ENCODE data around the gene TRIM40. TPM values are rescaled to one million over a fixed set of nuclear protein-coding genes. Genes with fewer than 3 reads are reported as not detected.

Gene TRIM40
- total RNA-seq, 3 donors from 2014 or later (not counting 1 experiment from before 2014, with no cell fraction given) = 0.26 to 0.30 TPM; not detected in 1

DNA sequence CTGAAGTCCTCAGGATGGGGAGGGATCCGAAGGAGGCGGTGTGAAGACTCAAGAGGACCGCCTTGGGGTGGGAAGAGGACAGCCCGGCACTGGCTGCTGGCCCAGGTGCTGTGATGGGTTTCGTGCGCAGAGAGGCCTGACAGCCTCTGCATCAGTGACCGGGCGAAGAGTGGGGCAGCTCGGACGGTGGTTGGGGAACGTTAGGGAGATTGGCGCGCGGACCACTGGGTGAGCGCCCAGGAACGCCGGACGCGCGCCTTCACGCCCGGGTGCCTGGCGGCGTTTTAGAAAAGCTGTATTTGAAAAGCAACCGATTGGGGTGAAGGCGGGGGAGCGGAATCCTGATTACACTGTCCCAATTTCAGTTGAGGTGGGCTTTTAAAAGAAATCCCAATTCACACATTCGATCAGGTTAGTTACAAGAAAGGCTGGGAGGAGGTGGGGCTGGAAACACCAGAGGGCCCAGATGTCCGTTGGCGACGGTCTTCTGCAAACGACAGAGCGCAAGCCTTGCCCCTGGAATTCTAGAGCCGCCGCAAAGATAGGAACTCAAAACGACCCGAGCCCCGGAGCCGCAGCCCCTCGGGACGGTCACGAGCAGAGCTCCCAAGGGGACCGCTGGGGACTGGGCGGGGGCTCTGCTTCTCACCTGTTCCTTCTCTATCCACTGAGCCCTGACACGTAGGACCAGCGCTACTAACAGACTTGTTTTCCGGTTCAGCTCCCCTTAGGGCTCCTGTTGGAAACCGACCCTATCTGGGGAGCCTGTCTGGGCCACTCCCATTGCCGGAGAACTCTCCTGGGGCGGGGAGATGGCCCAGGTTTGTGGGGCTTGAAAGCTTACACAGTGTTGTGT, 8.5 kb upstream of the TRIM40 start:
- no peak overlapping the region for H3K4me3 Mint-ChIP-seq
- H3K27ac ChIP-seq (ENCODE audit: low read length) = no peak overlapping the region
- H3K27ac Mint-ChIP-seq = no peak overlapping the region
- H3K27me3 ChIP-seq (ENCODE audit: control insufficient read depth, insufficient read depth, low read length) = peaks cover 26% of the 10 kb centered on the region
- H3K4me3 ChIP-seq (ENCODE audit: low read length) = no peak overlapping the region
- peaks cover 4% of the 10 kb centered on the region for H3K4me1 ChIP-seq (ENCODE audit: control insufficient read depth, insufficient read depth, low read length)
- H3K36me3 ChIP-seq (ENCODE audit: control insufficient read depth, insufficient read depth, low read length) = no peaks in the 10 kb centered on the region
- peaks cover 57 to 84% of the 10 kb centered on the region in 2 donors for H3K27me3 Mint-ChIP-seq (ENCODE audit: low read depth in 2 of 2)
- H3K36me3 Mint-ChIP-seq = no peaks in the 10 kb centered on the region
- DNase-seq = no peak
- no peak for ATAC-seq
- TF ChIP-seq, protein P1, sequence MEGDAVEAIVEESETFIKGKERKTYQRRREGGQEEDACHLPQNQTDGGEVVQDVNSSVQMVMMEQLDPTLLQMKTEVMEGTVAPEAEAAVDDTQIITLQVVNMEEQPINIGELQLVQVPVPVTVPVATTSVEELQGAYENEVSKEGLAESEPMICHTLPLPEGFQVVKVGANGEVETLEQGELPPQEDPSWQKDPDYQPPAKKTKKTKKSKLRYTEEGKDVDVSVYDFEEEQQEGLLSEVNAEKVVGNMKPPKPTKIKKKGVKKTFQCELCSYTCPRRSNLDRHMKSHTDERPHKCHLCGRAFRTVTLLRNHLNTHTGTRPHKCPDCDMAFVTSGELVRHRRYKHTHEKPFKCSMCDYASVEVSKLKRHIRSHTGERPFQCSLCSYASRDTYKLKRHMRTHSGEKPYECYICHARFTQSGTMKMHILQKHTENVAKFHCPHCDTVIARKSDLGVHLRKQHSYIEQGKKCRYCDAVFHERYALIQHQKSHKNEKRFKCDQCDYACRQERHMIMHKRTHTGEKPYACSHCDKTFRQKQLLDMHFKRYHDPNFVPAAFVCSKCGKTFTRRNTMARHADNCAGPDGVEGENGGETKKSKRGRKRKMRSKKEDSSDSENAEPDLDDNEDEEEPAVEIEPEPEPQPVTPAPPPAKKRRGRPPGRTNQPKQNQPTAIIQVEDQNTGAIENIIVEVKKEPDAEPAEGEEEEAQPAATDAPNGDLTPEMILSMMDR (IDR thresholded peaks at IDR 0.05) = no peak
- WGBS (ENCODE audit: insufficient coverage) = 39% methylated on average over 49 of the region's 50 CpGs
- intact Hi-C loops (cut with micrococcal nuclease) = no loop called here
- peaks cover 5 to 7% of the 10 kb centered on the region in 2 donors for H3K4me1 Mint-ChIP-seq
- no peaks in the 10 kb centered on the region for H3K9me3 Mint-ChIP-seq
- no peaks in the 10 kb centered on the region for H3K9me3 ChIP-seq (ENCODE audit: control insufficient read depth, insufficient read depth, low read length)

DNA sequence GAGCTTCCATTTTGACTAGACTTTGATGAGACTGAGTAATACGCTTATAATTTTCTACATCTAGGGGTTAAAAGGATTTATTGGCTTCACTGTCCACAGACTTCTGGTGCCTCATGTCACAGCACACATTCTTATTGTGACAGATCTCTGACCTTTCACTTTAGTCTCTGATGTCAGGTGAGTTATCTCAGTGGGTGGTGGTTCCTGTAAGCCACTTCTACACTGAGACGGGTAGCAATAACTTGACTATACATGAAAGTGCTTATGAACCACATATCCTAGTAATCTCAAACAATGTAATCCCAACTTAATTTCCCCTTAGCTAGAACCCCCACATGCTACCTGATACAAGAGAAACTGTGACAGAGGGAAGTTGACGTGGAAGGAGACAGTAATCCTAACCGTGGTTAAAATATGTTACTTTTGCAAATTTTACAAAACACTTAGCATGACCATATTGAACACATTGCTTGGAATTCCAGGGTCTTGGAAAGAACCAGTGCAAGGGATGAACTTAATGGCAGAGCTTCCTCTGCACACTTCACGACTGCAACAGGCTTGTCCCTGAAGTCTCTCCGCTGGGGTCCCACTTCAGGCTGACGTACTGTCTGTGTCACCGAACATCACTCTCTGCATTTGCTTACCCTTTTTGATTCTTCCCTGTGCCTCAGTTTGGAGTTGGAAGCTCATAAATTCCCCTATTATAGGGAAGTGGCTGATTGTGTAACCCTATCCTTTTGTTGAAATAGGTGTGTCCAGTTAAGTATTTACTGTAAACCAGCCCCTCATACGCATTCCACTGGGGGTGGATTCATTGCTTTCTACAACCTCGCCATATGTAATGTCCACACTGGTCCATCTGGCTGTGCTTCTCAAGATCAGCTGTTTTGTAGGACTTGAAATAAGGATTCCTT, 6.4 kb upstream of the TRIM40 start:
- 88% methylated on average over 9 of the region's 10 CpGs for WGBS (ENCODE audit: insufficient coverage)
- no peaks in the 10 kb centered on the region for H3K36me3 ChIP-seq (ENCODE audit: control insufficient read depth, insufficient read depth, low read length)
- Mint-ChIP-seq H3K36me3 (no peaks in the 10 kb centered on the region), H3K9me3 (no peaks in the 10 kb centered on the region), H3K27me3 (ENCODE audit: low read depth in 2 of 2) (peaks cover 57 to 77% of the 10 kb centered on the region in 2 donors), H3K4me1 (peaks cover 5 to 7% of the 10 kb centered on the region in 2 donors), H3K4me3 (no peak overlapping the region), H3K27ac (no peak overlapping the region)
- ATAC-seq (no peak), DNase-seq (no peak)
- no peak overlapping the region for H3K4me3 ChIP-seq (ENCODE audit: low read length)
- H3K27me3 ChIP-seq (ENCODE audit: control insufficient read depth, insufficient read depth, low read length) = peaks cover 26% of the 10 kb centered on the region
- H3K27ac ChIP-seq (ENCODE audit: low read length) = no peak overlapping the region
- no peaks in the 10 kb centered on the region for H3K9me3 ChIP-seq (ENCODE audit: control insufficient read depth, insufficient read depth, low read length)
- intact Hi-C loops (cut with micrococcal nuclease) = loop anchor here (2.0 kb wide), 1 partner anchor 281 kb away; no protein-coding TSS in a partner anchor
- TF ChIP-seq, protein P1 (IDR thresholded peaks at IDR 0.05) = no peak
- peaks cover 4% of the 10 kb centered on the region for H3K4me1 ChIP-seq (ENCODE audit: control insufficient read depth, insufficient read depth, low read length)

DNA sequence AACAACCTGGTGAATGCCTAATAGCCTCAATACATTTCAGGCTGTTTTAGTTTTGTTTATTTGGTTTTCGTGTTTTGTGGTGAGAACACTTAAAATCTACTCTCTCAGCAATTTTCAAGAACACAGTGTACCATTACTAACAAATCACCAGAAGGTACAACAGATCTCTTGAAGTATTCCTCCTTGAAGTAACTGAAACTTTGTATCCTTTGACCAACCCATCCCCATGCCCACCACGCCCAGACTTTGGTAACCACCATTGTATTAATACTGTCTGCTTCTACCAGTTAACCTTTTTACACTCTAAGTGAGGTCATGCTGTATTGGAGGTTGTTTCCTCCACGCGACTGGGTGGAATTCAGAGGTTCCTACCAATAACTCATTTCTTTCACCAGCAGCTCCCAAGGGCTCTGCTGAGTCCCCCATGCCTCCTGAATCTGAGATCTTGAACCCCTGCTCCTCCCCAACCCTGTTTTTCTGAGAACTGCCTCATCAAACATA, 5.7 kb upstream of the TRIM40 start:
- Mint-ChIP-seq H3K9me3 (no peaks in the 10 kb centered on the region), H3K27ac (no peak overlapping the region), H3K27me3 (ENCODE audit: low read depth in 2 of 2) (peaks cover 56 to 77% of the 10 kb centered on the region in 2 donors), H3K4me1 (peaks cover 5 to 7% of the 10 kb centered on the region in 2 donors), H3K36me3 (no peaks in the 10 kb centered on the region), H3K4me3 (no peak overlapping the region)
- no peak for ATAC-seq
- TF ChIP-seq, protein P1 (IDR thresholded peaks at IDR 0.05) = no peak
- WGBS (ENCODE audit: insufficient coverage) = 84% methylated on average over 3 of the region's 4 CpGs
- Histone ChIP-seq H3K4me3 (ENCODE audit: low read length) (no peak overlapping the region), H3K4me1 (ENCODE audit: control insufficient read depth, insufficient read depth, low read length) (peaks cover 4% of the 10 kb centered on the region), H3K36me3 (ENCODE audit: control insufficient read depth, insufficient read depth, low read length) (no peaks in the 10 kb centered on the region), H3K27ac (ENCODE audit: low read length) (no peak overlapping the region), H3K9me3 (ENCODE audit: control insufficient read depth, insufficient read depth, low read length) (no peaks in the 10 kb centered on the region), H3K27me3 (ENCODE audit: control insufficient read depth, insufficient read depth, low read length) (peaks cover 26% of the 10 kb centered on the region)
- no peak for DNase-seq
- intact Hi-C loops (cut with micrococcal nuclease) = loop anchor here (2.0 kb wide), 1 partner anchor 281 kb away; no protein-coding TSS in a partner anchor

Data from natural killer cell (primary cell).